HepG2 (cell line): ENCODE measurements around the gene ZNF74.
"Not testable (repeated sequence)": the region's sequence is repeated elsewhere in the genome, so short reads cannot be mapped to it uniquely, and the experiment has no call there.

Source experiments
- IKZF4 ChIP-seq: sonication (generic); formaldehyde crosslinking; IDR thresholded peaks from 2 replicates; pipeline ENCODE4 v1.5.1; 2020; ENCODE audit warnings: borderline replicate concordance, mild to moderate bottlenecking, low read depth, missing genetic modification reagents; ENCODE audit errors: not compliant biosample characterization
- PHF8 ChIP-seq: sonication (generic); formaldehyde crosslinking; IDR thresholded peaks from 2 replicates; pipeline ENCODE4 v1.5.0; 2020; ENCODE audit warnings: missing genetic modification reagents
- POLR2AphosphoS2 ChIP-seq: IDR thresholded peaks from 2 replicates; pipeline ENCODE4 v1.6.1; 2011; ENCODE audit warnings: low read depth, low read length, improper control_type of control experiment
- RBM39 ChIP-seq: fragments of 200-400 bp; formaldehyde crosslinking; IDR thresholded peaks from one replicate; pipeline ENCODE4 v1.6.1; 2018; ENCODE audit warnings: antibody characterized with exemption, mild to moderate bottlenecking, low read depth, low read length; ENCODE audit not compliant: poor library complexity, severe bottlenecking
- TGIF2 ChIP-seq: IDR thresholded peaks from 2 replicates; pipeline ENCODE4 v1.6.1; 2016; ENCODE audit warnings: control low read depth, missing compliant biosample characterization
- ZNF367 ChIP-seq: sonication (generic); formaldehyde crosslinking; IDR thresholded peaks from 2 replicates; pipeline ENCODE4 v1.4.0; 2020; ENCODE audit warnings: missing genetic modification reagents, borderline replicate concordance
- TF ChIP-seq, protein P1 (sequence below): sonication (generic); formaldehyde crosslinking; conservative IDR thresholded peaks from 2 replicates; pipeline ENCODE4 v1.8.1; 2023; ENCODE audit warnings: missing genetic modification reagents

GRCh38 chr22:20356906-20357305, 37.0 kb upstream of the ZNF74 start:
- TF ChIP-seq, protein P1, sequence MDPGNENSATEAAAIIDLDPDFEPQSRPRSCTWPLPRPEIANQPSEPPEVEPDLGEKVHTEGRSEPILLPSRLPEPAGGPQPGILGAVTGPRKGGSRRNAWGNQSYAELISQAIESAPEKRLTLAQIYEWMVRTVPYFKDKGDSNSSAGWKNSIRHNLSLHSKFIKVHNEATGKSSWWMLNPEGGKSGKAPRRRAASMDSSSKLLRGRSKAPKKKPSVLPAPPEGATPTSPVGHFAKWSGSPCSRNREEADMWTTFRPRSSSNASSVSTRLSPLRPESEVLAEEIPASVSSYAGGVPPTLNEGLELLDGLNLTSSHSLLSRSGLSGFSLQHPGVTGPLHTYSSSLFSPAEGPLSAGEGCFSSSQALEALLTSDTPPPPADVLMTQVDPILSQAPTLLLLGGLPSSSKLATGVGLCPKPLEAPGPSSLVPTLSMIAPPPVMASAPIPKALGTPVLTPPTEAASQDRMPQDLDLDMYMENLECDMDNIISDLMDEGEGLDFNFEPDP (CRISPR knock-in tag), result not testable (repeated sequence)
- TF ChIP-seq ZNF367 (CRISPR knock-in tag); IKZF4; POLR2AphosphoS2; TGIF2 (CRISPR knock-in tag); RBM39; PHF8 (CRISPR knock-in tag): not testable (repeated sequence)
